PC-9 (cell line): ENCODE results near the gene SYT1.

Experiments used
- CTCF ChIP-seq: fragments of 200-600 bp; sonication (generic); conservative IDR thresholded peaks from 2 replicates; pipeline ENCODE4 v1.6.1; 2017; ENCODE audit warnings: mixed run types, antibody characterized with exemption, mild to moderate bottlenecking, moderate library complexity
- EZH2 ChIP-seq: fragments of 200-600 bp; sonication (generic); IDR thresholded peaks from 2 replicates; pipeline ENCODE4 v1.8.0; 2017; ENCODE audit warnings: antibody characterized with exemption, low read depth

- TF ChIP-seq CTCF: no peak
- no peak for TF ChIP-seq EZH2
Observed at GRCh38 chr12:79482921-79483320, 618.3 kb downstream of the SYT1 start.
